K562 treated with DMSO at 1 percent for 48 hours (cell line): Measurements from ENCODE around the gene PGAM1. TPM values are rescaled to one million over a fixed set of nuclear protein-coding genes. Genes with fewer than 3 reads are reported as not detected.

ENCODE experiments used
- total RNA-seq: library from RNA; unstranded; fragments of 300-600 nt; gene quantifications from 2 replicates; pipeline ENCODE4 v1.2.3, GENCODE V29; 2022; ENCODE audit warnings: low replicate concordance; ENCODE audit errors: extremely low read depth

The PGAM1 gene
- total RNA-seq, result 259 TPM in 1 of 2 replicates, not detected in the other

DNA sequence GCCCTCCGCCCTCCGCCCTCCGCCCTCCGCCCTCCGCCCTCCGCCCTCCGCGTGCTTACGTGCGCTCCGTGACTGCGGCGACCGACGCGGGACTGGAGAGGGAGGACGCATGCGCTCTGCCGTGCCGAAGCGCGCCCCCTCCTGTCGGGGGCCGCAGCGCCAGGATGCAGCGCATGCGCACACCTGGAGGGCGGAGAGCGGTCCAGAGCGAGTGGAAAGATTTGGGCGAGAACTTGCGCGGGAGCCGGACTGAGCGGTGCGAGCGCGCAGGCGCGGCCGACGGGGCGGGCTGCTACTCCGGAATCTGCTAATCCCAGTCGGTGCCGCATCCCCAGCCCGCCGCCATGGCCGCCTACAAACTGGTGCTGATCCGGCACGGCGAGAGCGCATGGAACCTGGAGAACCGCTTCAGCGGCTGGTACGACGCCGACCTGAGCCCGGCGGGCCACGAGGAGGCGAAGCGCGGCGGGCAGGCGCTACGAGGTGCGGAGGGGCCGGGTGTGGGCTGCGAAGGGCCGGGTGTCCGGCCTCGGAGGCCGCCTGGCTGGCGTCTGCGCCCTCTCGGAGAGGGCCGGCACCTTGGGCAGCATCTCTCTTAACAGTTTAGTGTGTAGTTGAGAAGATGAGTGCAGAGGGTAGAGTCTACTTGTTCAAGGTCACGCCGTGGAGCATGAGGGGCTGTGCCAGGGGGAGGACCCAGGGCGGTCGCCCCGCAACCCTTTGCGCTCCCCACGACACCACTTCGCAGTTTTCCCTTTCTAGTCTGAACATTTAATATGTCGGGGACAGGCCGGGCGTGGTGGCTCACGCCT, at the start of gene PGAM1:
PGAM1 (plus strand) TSS at position 228 of the 812 bp plus-strand sequence; CDS start at position 345, 117 bp downstream.

DNA sequence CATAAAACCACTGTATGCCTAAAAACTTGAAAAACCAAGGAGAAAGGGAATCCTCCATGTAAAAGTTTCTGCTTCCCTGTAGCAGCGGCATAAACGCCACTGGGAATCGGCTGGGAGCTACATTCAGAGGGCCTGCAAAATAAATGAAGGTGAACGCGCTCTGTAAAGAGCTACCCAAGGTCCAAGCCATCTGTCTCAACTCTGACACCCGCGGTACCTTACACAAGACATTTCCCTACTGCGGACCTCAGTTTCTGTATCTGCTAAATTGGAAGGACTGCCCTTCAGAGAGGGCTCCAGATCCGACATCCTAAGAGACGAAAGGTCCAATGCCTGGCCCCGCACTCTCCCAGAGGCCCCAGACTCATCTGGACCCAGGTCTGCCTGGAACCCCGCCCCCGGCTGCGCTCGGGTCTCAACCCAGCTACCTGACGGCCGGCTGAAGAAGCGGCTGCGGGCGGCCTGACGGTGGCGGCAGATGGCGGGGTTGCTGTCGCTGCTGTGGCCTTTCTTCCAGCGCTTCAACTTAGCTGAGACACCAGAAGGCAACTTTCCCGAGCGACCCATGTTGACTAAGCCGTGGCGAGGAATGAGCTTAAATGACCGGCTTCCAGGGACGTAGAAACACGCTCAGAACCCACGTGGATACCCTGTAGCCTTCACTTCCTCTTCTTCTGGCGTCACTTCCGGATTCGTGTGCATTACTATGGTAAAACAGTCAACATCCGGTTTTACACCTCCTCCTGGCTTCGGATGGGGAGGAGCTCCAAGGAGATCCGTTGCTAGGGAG, 25.1 kb upstream of the PGAM1 start, which contains the start of gene RRP12:
RRP12 (minus strand) TSS at position 676 of the 790 bp plus-strand sequence; CDS start at position 567, 109 bp downstream.

DNA sequence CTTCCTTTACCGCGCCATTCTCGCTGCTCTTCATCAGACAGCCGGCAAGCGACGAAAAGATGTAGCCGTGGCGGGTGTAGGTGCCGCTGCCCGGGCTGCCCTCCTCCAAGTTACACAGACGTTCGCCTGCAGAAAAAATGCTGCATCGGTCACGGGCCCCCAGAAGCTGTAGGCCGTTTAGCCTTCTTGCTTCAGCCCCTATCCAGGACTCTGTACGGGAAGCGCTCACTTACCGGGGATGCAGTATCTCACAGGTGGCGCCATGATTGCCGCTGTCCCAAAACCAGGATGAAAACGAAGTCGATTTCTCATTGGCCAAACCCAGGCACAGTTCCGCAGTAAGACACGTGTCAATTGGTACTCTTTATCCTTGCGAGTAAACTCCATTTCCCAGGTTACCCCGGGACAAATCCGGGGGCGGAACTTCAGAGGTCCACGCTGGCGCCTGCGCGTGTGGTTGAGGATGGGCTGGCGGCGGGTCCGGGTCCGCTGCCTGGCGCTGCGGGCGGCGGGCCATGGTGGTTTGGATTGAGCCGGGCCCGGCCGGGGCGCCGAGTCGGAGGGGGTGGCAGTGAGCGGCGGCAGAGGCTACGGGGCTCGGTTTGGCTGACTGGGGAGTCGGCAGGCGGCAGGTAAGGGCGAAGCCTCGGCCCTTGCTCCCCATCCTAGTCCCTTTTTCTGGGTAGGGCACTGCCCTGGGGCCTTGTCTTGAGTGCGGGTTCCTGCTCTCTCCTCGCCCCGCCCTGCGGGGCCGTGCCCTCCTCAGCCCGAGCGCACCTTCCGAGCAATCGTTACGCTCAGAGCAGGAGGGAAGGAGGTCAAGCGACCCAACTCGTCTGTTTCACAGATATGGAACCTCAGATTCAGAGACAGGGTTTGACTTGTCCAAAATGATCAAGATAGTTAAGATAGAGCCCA, 20.0 kb downstream of the PGAM1 start, which contains the start of the genes EXOSC1 and ZDHHC16:
EXOSC1 (minus strand) TSS at position 285 of the 918 bp plus-strand sequence; CDS start at position 264, 21 bp downstream.
ZDHHC16 (plus strand) TSS at position 454 of the 918 bp plus-strand sequence. CDS start 5,501 bp downstream, outside the sequence.

Other genes with a start within 250 kb of the PGAM1 start
- not detected in 2 replicates for gene SLIT1, start 240.2 kb upstream of the PGAM1 start, total RNA-seq
- not detected in 2 replicates for gene ARHGAP19, start 133.6 kb upstream of the PGAM1 start, total RNA-seq
- not detected in 2 replicates for gene FRAT1, start 106.9 kb upstream of the PGAM1 start, total RNA-seq
- gene FRAT2, start 91.5 kb upstream of the PGAM1 start, total RNA-seq, result not detected in 2 replicates
- not detected in 2 replicates for gene RRP12, start 24.9 kb upstream of the PGAM1 start, total RNA-seq
- gene EXOSC1, start 19.8 kb downstream of the PGAM1 start, total RNA-seq, result not detected in 2 replicates
- not detected in 2 replicates for gene ZDHHC16, start 20.0 kb downstream of the PGAM1 start, total RNA-seq
- gene MMS19, start 72.2 kb downstream of the PGAM1 start, total RNA-seq, result not detected in 2 replicates
- gene UBTD1, start 72.7 kb downstream of the PGAM1 start, total RNA-seq, result not detected in 2 replicates
- gene ANKRD2, start 146.6 kb downstream of the PGAM1 start, total RNA-seq, result not detected in 2 replicates
- gene HOGA1, start 158.2 kb downstream of the PGAM1 start, total RNA-seq, result not detected in 2 replicates
- not detected in 2 replicates for gene C10orf62, start 163.5 kb downstream of the PGAM1 start, total RNA-seq
- gene MORN4, start 207.3 kb downstream of the PGAM1 start, total RNA-seq, result not detected in 2 replicates
- not detected in 2 replicates for gene PI4K2A, start 214.5 kb downstream of the PGAM1 start, total RNA-seq